ENCODE measurements around the gene RCOR1. TPM values are rescaled to one million over a fixed set of nuclear protein-coding genes. Genes with fewer than 3 reads are reported as not detected.
A peak's percentile ranks its signal among the peaks of the same experiment; 100 is the strongest.

The RCOR1 gene
- total and polyA plus RNA-seq, 2 of the 8 experiments (the other 6 are each of a cell fraction or from before 2014, with no cell fraction given), result 12.3 to 26.3 TPM

DNA sequence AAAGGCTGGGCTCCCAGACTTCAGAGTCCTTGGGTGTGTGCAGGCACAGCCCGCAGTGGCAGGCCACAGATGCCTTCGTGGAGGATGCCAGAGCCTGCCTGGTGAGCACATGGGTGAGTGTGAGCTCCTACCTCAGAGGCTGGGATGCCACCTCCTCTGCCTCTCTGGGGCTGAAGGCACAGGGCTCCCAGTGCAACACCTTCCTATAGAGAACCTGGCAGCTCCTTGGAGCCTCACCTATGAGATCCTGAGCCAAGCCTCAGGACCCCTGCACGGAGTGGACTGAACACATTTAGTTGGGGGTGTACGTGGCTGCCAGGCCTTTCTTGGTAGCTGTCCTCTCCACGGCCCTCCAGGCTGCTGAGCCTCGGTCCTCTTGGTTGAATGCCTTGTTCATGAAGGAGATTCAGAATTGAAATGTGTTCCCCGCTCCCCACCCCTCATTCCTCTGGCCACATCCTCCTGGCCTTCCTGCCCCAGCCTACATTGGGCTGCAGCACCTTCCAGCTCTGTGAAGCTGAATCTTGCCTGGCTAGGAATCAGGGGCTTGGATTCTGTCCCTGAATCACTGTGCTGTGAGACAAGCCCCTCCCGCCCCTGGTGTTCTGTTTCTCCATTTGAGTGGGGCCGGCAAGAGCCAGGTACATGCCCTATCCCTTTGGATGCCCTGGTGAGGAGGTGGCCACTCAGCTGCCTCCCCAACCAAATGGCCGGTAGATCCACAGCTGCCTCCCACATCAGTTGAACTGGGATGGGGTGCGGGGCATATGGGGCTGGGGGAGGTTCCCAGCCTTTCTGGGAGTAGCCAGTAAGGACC lies 146.1 kb downstream of the RCOR1 start:
- Histone ChIP-seq H3K9me3 (ENCODE audit: insufficient read depth in 2 of 2, low read depth in 1 of 2, low read length in 1 of 2) (peaks cover 0 to 4% of the 10 kb centered on the region in 2 experiments; a peak in 3 of 4 replicates), H3K4me3 (ENCODE audit: extremely low read depth in 1 of 4, insufficient read depth in 2 of 4, low read depth in 3 of 4, low read length in 4 of 4) (no peak overlapping the region), H3K79me1 (ENCODE audit: low read depth, low read length) (0 out of 2 replicates have a peak, but pooled peaks cover 2% of the 10 kb centered on the region), H2AK5ac (ENCODE audit: low read depth, low read length) (no peak overlapping the region), H4K5ac (ENCODE audit: insufficient read length, low read depth, low read length) (no peak overlapping the region), H3K4ac (replicated peaks; ENCODE audit: insufficient read length, low read depth, low read length) (no peak overlapping the region), H2BK12ac (ENCODE audit: low read depth, low read length) (no peak overlapping the region), H3K36me3 (ENCODE audit: control insufficient read depth in 2 of 4, insufficient read depth in 4 of 4, low read length in 3 of 4) (no peaks in the 10 kb centered on the region), H2BK120ac (replicated peaks; ENCODE audit: low read depth, low read length) (no peak overlapping the region), H2BK15ac (ENCODE audit: low read length) (no peak overlapping the region), H3K14ac (ENCODE audit: insufficient read length) (no peak overlapping the region), H4K8ac (ENCODE audit: extremely low read depth, insufficient read depth, low read length) (no peak overlapping the region), H3K56ac (replicated peaks; ENCODE audit: insufficient read length, low read depth, low read length) (no peak overlapping the region), H3K27me3 (replicated peaks in 1 of 4; ENCODE audit: control insufficient read depth in 3 of 4, extremely low read depth in 1 of 4, insufficient read depth in 3 of 4, low read length in 3 of 4) (no peaks in the 10 kb centered on the region), H2AFZ (ENCODE audit: low read length) (no peak overlapping the region), H2BK20ac (ENCODE audit: low read length) (no peak overlapping the region), H3K23ac (ENCODE audit: insufficient read length) (no peak overlapping the region), H3K9ac (replicated peaks in 1 of 4; ENCODE audit: extremely low read depth in 1 of 4, low read depth in 3 of 4, low read length in 3 of 4) (no peak overlapping the region; a peak in 1 of 7 replicates), H4K20me1 (replicated peaks in 1 of 2; ENCODE audit: control insufficient read depth in 1 of 2, insufficient read depth in 2 of 2, low read length in 2 of 2) (peaks cover 0 to 3% of the 10 kb centered on the region in 2 experiments), H3K4me1 (replicated peaks in 1 of 4; ENCODE audit: control insufficient read depth in 3 of 4, insufficient read depth in 4 of 4, low read length in 3 of 4) (no peaks in the 10 kb centered on the region), H3K23me2 (ENCODE audit: low read depth, low read length) (no peaks in the 10 kb centered on the region), H3K18ac (ENCODE audit: extremely low read depth, low read length) (no peak overlapping the region), H3K27ac (ENCODE audit: low read depth, low read length) (no peak overlapping the region), H3K4me2 (ENCODE audit: insufficient read depth in 1 of 2, low read depth in 2 of 2, low read length in 2 of 2) (no peak overlapping the region), H4K91ac (replicated peaks; ENCODE audit: insufficient read length, low read length) (no peak overlapping the region), H2BK5ac (ENCODE audit: low read depth, low read length) (peak overlapping the region; percentile 3; the same call in 1 of the 2 replicates), H3K79me2 (ENCODE audit: control insufficient read depth in 1 of 2, insufficient read depth in 2 of 2, low read length in 2 of 2) (no peaks in the 10 kb centered on the region)
- 90% methylated on average over 11 of the region's 11 CpGs; no CpG with 5 or more reads in 1 of the 2 experiments for WGBS, 2 experiments (ENCODE audit: extremely low coverage in 1 of 2, insufficient coverage in 1 of 2, insufficient read length in 1 of 2, insufficient replicate concordance in 2 of 2, low coverage in 1 of 2, low lambda C conversion rate in 2 of 2, missing lambda C conversion rate in 1 of 2)
- no peak for FAIRE-seq
- peak in 1 of 2 experiments; percentile 46 for DNase-seq (ENCODE audit: low read depth in 1 of 2, low spot score in 2 of 2)
- POLR2A ChIA-PET (ENCODE audit: partially characterized antibody), result no interaction called here
- CTCF ChIA-PET (ENCODE audit: partially characterized antibody), result interaction anchor here (0.9 to 1.2 kb wide), 3 partner anchors 9 to 44 kb away, joined by 3 to 4 read pairs (median 3); no protein-coding TSS in a partner anchor
- no peak for TF ChIP-seq CTBP2 (IDR thresholded peaks at IDR 0.05; ENCODE audit: borderline replicate concordance, insufficient read depth, insufficient read length, low read length)
- TF ChIP-seq KDM1A (IDR thresholded peaks at IDR 0.05; ENCODE audit: borderline replicate concordance, low read length), result no peak
